Measurements from ENCODE around the gene STX1A. TPM values are rescaled to one million over a fixed set of nuclear protein-coding genes. Genes with fewer than 3 reads are reported as not detected.

STX1A gene
- total and polyA plus RNA-seq, 2 of the 4 experiments (the other 2 are of a cell fraction) = 9.3 to 22.0 TPM

DNA sequence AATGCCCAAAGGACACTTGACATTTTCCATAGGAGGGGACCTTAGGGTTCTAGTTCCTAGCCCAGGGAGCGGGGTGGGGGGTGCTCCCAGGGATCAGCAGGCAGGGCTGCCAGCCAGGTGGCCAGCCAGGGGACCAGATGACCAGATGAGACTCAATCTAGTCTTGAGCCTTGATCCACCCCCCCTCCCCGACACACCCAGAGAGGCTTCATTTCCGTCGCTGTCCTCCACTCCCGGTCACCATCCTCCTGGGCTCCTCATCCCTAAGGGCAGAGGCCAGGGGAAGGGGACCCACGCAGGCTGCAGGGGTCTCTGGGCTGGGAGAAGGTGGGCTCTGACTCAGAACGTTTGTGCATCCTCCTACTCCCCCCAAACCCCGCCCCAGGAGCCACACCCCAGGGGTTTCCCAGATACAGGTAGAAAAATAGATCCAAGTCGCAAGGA, 1.0 kb downstream of the STX1A start:
- peaks cover 8 to 46% of the 10 kb centered on the region in 2 experiments for H3K79me1 ChIP-seq (ENCODE audit: low read depth in 1 of 2, low read length in 2 of 2)
- H2BK20ac ChIP-seq (ENCODE audit: low read depth, low read length) = no peak overlapping the region
- in situ Hi-C loops (cut with MboI; ENCODE audit: low sequenced_read_pairs) (no loop called here), dilution Hi-C loops (cut with HindIII; ENCODE audit: low sequenced_read_pairs, unreplicated experiment) (no loop called here), intact Hi-C loops (cut with micrococcal nuclease) (loop anchor here (5.0 kb wide), 2 partner anchors 36 to 51 kb away; partner anchors contain the start of genes BUD23, DNAJC30 and VPS37D)
- H4K20me1 ChIP-seq (ENCODE audit: insufficient read depth, low read length) = peaks cover 47% of the 10 kb centered on the region
- H2BK5ac ChIP-seq (ENCODE audit: low read depth, low read length, poor library complexity, severe bottlenecking) = peak overlapping the region; percentile 27
- peak overlapping the region; percentile 65 for H3K4me3 ChIP-seq (ENCODE audit: insufficient read depth, low read depth, low read length)
- H2AK5ac ChIP-seq (ENCODE audit: low read depth, low read length) = peak overlapping the region; percentile 95
- TF ChIP-seq CHD1 (IDR thresholded peaks at IDR 0.05; ENCODE audit: low read depth, low read length) (0 out of 2 replicates have a peak, but pooled peaks have one; percentile 40), MAFK (IDR thresholded peaks at IDR 0.05; ENCODE audit: low read depth, low read length) (no peak), BHLHE40 (IDR thresholded peaks at IDR 0.05; ENCODE audit: low read depth, low read length) (no peak), RFX5 (IDR thresholded peaks at IDR 0.05; ENCODE audit: low read depth, low read length) (no peak)
- no peaks in the 10 kb centered on the region; the same call in 1 of the 2 replicates for H3K36me3 ChIP-seq (ENCODE audit: control insufficient read depth, insufficient read depth, low read length)
- no peaks in the 10 kb centered on the region for H3K9me3 ChIP-seq (ENCODE audit: control insufficient read depth, insufficient read depth, low read length)
- H3K4ac ChIP-seq (ENCODE audit: low read depth, low read length) = peak overlapping the region; percentile 62
- H3K27me3 ChIP-seq (ENCODE audit: control insufficient read depth, insufficient read depth, low read length) = no peaks in the 10 kb centered on the region
- peaks cover 28% of the 10 kb centered on the region for H3K4me1 ChIP-seq (ENCODE audit: control insufficient read depth, insufficient read depth, low read length)
- H2BK120ac ChIP-seq (ENCODE audit: low read depth, low read length) = peak overlapping the region; percentile 29; the same call in 1 of the 2 replicates
- DNase-seq = no peak
- peak overlapping the region; percentile 55 for H3K4me2 ChIP-seq (ENCODE audit: low read depth, low read length)
- H3K9me1 ChIP-seq (ENCODE audit: insufficient read depth, low read length) = peaks cover 17% of the 10 kb centered on the region
- H2AFZ ChIP-seq (replicated peaks; ENCODE audit: low read length, poor library complexity) = no peak overlapping the region
- ATAC-seq (ENCODE audit: low read depth) = no peak
- H3K9ac ChIP-seq (ENCODE audit: low read depth, low read length) = peak overlapping the region; percentile 10; the same call in 1 of the 2 replicates
- peak overlapping the region; percentile 62; the same call in 1 of the 2 replicates for H3K23ac ChIP-seq (ENCODE audit: low read depth, low read length)
- peak overlapping the region; percentile 52 for H3K14ac ChIP-seq (replicated peaks; ENCODE audit: low read depth, low read length)
- BruUV-seq (replicated peaks) = no TSS peak
- H3K18ac ChIP-seq (ENCODE audit: low read depth, low read length) = no peak overlapping the region
- peak overlapping the region; percentile 58; the same call in 1 of the 2 replicates for H4K91ac ChIP-seq (ENCODE audit: insufficient read depth, low read depth, low read length)
- no peak overlapping the region for H3K56ac ChIP-seq (ENCODE audit: extremely low read depth, insufficient read depth, low read length)
- ChIA-PET POLR2A (ENCODE audit: unreplicated experiment) (no interaction called here), CTCF (interaction anchor here (1.0 kb wide), 2 partner anchors 17 to 111 kb away, joined by 3 read pairs; no protein-coding TSS in a partner anchor)
- no peak overlapping the region for H4K5ac ChIP-seq (ENCODE audit: low read depth, low read length)
- H2BK15ac ChIP-seq (ENCODE audit: low read depth, low read length) = no peak overlapping the region
- H3K27ac ChIP-seq (ENCODE audit: insufficient read depth, low read length) = peak overlapping the region; percentile 47; the same call in 1 of the 2 replicates
- peak overlapping the region in 1 of 2 experiments; percentile 0; a peak in 1 of 4 replicates for H4K8ac ChIP-seq (ENCODE audit: low read depth in 2 of 2, low read length in 2 of 2)
- WGBS, 2 experiments (ENCODE audit: extremely low coverage in 2 of 2, insufficient read length in 1 of 2) = no CpG with 5 or more reads among the region's 9 CpGs
- H2AK9ac ChIP-seq (replicated peaks; ENCODE audit: low read depth, low read length, poor library complexity) = peak overlapping the region; percentile 94
